ENCODE data around the gene FIGLA.

The FIGLA gene

DNA sequence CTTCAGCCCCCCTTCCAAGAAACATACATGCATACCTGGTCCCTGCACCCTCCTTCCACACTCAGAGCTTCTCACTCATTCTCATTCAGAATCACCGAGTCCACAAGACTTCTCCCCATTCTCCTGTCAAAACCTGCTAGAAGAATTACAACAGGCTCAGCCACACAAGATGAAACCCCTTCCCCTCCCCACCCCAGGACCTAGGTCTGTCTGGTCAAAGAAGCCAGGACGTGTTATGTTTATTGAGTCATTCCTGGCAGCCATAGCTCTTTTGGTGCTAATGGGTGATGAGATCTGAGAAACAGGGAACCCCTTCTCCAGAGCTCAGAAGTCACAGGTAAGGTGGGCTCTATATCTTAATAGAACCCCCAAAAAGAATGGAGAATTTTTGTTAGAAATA lies 21.0 kb downstream of the FIGLA start:
- DNase-seq, result no peak

- no peak for DNase-seq
Observed at GRCh38 chr2:70768590-70769085, 21.8 kb downstream of the FIGLA start.

DNA sequence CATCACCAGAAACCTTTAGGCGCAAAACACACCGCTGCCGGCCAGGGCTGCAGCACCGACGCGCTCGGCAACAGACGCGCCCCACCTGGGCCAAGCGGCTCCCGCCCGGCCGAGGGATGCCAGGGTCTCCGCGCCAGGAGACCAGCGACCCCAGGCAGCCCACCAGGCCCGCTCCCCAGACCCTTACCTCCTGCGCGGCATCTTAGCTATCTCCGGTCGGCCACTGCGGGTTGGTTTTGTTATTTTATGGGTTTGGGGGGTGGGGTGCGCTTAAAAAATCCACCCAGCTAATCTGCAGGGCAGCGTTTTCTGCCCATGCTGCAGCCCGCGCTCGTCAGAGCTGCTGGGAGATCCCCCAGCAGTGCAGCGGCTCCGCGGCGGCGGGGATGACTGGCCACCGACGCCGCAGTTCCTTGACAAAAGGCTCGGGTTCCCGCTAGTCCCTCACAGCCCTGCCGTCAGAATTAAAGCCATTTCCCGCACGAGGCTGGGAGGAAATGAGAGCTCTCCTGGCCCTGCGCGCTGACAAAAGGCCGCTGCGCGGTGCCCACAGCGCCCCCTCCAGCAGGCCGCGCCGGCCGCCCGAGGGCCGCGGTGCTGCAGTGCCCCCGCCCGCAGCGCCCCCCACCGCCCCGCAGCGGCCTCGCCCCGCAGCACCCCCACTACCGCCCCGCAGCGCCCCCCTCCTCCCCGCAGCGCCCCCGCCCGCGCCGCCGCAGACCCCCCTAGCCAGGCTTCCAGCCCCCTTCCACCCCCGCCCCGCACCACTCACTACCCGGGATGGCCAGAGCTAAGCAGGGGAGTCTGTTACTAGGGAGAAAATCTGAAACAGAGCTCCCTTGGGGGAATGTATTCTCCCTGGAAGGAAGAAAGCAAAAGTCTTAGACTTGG lies 22.5 kb downstream of the FIGLA start, which contains the start of gene ADD2:
TSS of gene ADD2 (minus strand) at position 502 of the 891 bp plus-strand sequence. CDS start 61,792 bp downstream, outside the sequence.
- DNase-seq, result peak; percentile 71

DNA sequence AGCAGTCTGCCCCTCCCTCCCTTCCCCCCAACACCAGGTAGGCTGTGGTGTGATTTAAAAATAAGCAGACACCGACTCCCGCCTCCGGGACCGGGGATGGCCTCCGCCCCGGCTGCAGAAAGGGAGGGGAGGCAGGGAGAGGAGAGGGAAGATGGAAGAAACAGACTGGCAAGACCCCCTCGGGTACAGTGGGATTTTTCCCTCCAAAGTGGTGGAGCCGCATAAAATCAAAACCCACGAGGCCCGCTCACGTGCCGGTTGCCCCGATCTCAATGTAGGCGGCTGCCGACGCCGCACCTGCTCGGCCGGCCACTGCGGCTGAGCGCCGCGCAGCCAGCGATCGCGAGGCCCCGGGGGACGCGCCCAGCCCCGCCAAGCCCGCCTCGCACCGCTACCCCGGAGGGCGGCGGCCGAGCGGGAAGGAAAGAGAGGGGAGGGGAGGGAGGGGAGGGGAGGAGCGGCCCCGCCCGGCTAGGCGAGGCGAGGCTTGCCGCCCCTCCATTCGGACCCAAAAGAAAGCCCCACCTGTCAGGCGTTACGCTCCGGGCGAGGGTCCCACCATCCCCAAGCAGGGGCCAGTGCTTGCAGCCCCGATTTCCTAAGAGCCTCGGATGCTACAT lies 23.3 kb downstream of the FIGLA start:
- DNase-seq, result no peak

- no peak for DNase-seq
Observed at GRCh38 chr2:70766357-70767078, 23.9 kb downstream of the FIGLA start.

GRCh38 chr2:70765507-70765906 lies 24.9 kb downstream of the FIGLA start:
- DNase-seq, result no peak

- no peak for DNase-seq
Observed at GRCh38 chr2:70759446-70759845, 31.0 kb downstream of the FIGLA start.

GRCh38 chr2:70757966-70758365 lies 32.5 kb downstream of the FIGLA start:
- DNase-seq, result no peak

DNA sequence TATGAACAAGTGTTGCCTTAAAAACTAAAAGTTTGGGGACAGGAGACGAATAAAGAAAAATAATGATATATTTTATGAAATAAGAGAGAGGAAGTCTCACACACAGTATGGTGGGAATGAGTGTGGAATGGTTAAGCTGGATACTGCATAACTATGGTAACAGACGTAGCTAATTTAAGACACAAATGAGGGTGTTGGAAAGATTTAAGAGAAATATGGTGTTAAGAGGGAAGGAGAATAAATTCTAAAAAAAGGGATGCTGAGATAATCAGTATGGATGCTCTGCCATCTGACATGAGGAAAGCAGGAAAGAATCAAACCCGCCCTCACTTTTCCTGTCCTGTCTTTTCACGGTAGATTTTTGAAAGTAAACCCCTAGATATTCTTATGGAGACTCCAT lies 33.1 kb downstream of the FIGLA start:
- no peak for DNase-seq

GRCh38 chr2:70756128-70756527 lies 34.3 kb downstream of the FIGLA start:
- DNase-seq, result no peak

- DNase-seq, result no peak
Observed at GRCh38 chr2:70753902-70754301, 36.5 kb downstream of the FIGLA start.

GRCh38 chr2:70753031-70753430 lies 37.4 kb downstream of the FIGLA start:
- no peak for DNase-seq

DNA sequence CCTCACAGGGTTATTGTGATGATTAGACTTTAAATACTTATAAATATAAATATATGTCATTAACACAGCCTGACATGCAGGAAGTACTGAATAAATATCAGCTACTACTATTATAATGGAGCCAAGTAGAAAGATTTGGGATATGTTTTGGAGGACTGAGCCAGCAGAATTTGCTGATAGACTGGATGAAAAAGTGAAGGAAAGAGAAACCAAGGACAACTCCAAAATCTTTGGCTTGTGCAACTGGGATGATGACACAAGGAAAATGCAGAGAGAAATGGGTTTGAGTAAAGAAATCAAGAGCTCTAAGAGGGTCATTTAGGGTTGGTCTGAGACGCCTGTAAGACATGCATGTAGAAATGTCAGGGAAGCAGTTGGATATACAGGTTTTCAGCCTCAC lies 38.0 kb downstream of the FIGLA start:
- DNase-seq, result no peak

GRCh38 chr2:70751881-70752280 lies 38.6 kb downstream of the FIGLA start:
- DNase-seq, result no peak

DNA sequence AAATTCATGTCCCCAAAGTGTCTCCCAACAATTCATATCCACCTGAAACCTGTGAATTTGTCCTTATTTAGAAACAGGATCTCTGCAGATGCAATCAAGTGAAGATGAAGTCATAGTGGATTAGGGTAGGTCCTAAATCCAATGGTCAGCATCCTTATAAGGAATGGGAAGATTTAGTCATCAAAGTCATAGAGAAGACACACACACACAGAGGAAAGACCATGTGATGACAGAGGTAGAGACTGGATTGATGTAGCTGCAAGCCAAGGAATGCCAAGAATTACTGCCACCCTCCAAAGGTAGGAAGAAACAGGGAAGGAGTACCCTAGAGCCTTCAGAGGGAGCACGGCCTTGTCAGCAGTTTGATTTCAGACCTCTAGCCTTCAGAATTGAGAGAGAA lies 40.1 kb downstream of the FIGLA start:
- DNase-seq, result no peak

GRCh38 chr2:70748002-70748784 lies 42.2 kb downstream of the FIGLA start:
- DNase-seq, result no peak

DNA sequence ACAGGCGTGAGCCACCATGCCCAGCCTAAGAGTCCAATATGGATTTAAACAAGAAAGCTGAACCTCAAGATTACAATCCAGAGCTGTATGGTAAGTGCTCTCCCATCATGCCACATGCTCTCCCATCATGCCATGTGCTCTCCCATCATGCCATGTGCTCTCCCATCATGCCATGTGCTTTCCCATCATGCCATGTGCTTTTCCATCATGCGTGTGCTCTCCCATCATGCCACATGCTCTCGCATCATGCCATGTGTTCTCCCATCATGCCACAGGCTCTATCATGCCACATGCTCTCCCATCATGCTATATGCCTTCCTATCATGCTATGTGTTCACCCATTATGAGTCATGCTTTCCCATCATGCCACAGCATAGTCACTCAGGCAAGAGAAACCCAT lies 43.2 kb downstream of the FIGLA start:
- no peak for DNase-seq

DNA sequence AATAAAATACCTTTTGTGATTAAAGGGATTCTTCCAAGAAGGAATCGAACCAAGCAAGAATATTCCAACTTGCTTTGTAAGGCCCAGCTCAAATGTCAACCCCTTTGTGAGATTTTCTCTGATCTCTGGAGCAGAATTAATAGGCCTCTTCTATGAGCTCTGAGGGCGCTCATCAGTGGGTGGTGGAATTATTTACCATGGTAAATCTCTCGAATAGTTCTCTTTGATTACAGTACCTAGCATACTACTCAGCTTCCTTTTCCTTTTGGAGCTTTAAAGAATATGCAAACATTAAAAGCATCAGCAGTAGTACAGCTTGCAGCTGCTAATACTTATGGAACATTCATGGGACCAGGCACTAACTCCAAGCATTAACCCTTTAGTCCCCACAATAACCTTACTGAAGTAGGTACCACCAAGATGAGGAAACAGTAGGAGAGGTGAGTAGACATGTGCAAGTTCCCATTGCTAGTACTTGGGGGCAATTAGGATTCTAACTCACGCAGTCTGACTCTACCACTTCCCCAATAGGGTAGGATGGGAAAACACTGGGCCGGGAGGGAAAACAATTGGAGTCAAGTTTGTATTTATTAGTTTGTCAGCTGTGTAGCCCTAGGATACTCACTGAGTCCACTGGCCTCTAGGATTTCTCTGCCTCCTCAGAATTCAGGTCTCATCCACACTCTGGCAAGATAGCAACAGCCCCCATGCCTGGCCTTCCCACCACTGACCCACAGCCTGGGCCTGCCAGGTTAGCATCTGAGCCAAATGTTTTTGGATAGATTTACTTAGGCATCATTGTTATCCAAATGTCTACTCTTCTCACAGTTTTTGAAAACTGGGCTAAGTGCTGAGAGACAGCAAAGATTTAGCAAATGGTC lies 44.1 kb downstream of the FIGLA start:
- no peak for DNase-seq

GRCh38 chr2:70745276-70745825 lies 45.1 kb downstream of the FIGLA start:
- DNase-seq, result no peak

GRCh38 chr2:70744397-70744796 lies 46.0 kb downstream of the FIGLA start:
- no peak for DNase-seq

GRCh38 chr2:70743677-70744076 lies 46.8 kb downstream of the FIGLA start:
- no peak for DNase-seq

Measured in activated effector memory CD4-positive, alpha-beta T cell treated with anti-CD3 and anti-CD28 coated beads, Interleukin-2, amount 50 U/mL, for 16 hours (primary cell).